Activated T-helper 17 cell treated with anti-CD3 and anti-CD28 coated beads, Interleukin-2, amount 50 U/mL, for 72 hours (primary cell): ENCODE measurements around the gene IKZF4. TPM values are rescaled to one million over a fixed set of nuclear protein-coding genes. Genes with fewer than 3 reads are reported as not detected.
A peak's percentile ranks its signal among the peaks of the same experiment; 100 is the strongest.

ENCODE experiments used
- ATAC-seq: fragments of 150-1000 bp; cut with Tn5 transposase; replicated peaks from 2 replicates; pipeline ENCODE4 v1.10.0; 2021; ENCODE audit warnings: mild to moderate bottlenecking, moderate library complexity
- H3K27ac Mint-ChIP-seq: one replicate; pipeline ENCODE4 v1.8.0; 2022; ENCODE audit warnings: mixed read lengths
- H3K27me3 Mint-ChIP-seq: one replicate; pipeline ENCODE4 v1.8.0; 2022; ENCODE audit warnings: mixed read lengths
- H3K36me3 Mint-ChIP-seq: one replicate; pipeline ENCODE4 v1.8.0; 2022; ENCODE audit warnings: low read depth, mild to moderate bottlenecking, mixed read lengths
- H3K4me1 Mint-ChIP-seq: one replicate; pipeline ENCODE4 v1.8.0; 2022; ENCODE audit warnings: mixed read lengths
- H3K4me3 Mint-ChIP-seq: one replicate; pipeline ENCODE4 v1.8.0; 2022; ENCODE audit warnings: mild to moderate bottlenecking, mixed read lengths
- H3K9me3 Mint-ChIP-seq: one replicate; pipeline ENCODE4 v1.8.0; 2022; ENCODE audit warnings: mixed read lengths
- total RNA-seq, 2 donors: library from RNA; stranded (reverse); gene quantifications; one replicate each; pipeline ENCODE4 v1.2.3, GENCODE V29; 2022

The IKZF4 gene
- total RNA-seq, 2 donors from 2014 or later = 19.1 to 20.3 TPM

- Mint-ChIP-seq H3K4me3 (no peak overlapping the region), H3K27ac (peak overlapping the region; percentile 33), H3K27me3 (no peaks in the 10 kb centered on the region), H3K36me3 (no peaks in the 10 kb centered on the region), H3K9me3 (no peaks in the 10 kb centered on the region), H3K4me1 (peaks cover 18% of the 10 kb centered on the region)
- no peak for ATAC-seq
These were observed 9.2 kb upstream of the IKZF4 start for GRCh38 chr12:56011509-56012090.

GRCh38 chr12:56013482-56013881 lies 7.4 kb upstream of the IKZF4 start:
- no peaks in the 10 kb centered on the region for H3K36me3 Mint-ChIP-seq

GRCh38 chr12:56014205-56014604 lies 6.6 kb upstream of the IKZF4 start:
- no peaks in the 10 kb centered on the region for H3K36me3 Mint-ChIP-seq
- ATAC-seq = no peak
- no peaks in the 10 kb centered on the region for H3K9me3 Mint-ChIP-seq
- no peaks in the 10 kb centered on the region for H3K27me3 Mint-ChIP-seq
- H3K4me3 Mint-ChIP-seq = no peak overlapping the region
- H3K27ac Mint-ChIP-seq = no peak overlapping the region
- peaks cover 8% of the 10 kb centered on the region for H3K4me1 Mint-ChIP-seq

More at GRCh38 chr12:56013482-56013881, 7.4 kb upstream of the IKZF4 start:
- no peaks in the 10 kb centered on the region for H3K9me3 Mint-ChIP-seq
- no peak for ATAC-seq
- H3K4me3 Mint-ChIP-seq = no peak overlapping the region
- H3K27ac Mint-ChIP-seq = no peak overlapping the region
- peaks cover 13% of the 10 kb centered on the region for H3K4me1 Mint-ChIP-seq
- H3K27me3 Mint-ChIP-seq = no peaks in the 10 kb centered on the region

- Mint-ChIP-seq H3K36me3 (peaks cover 7% of the 10 kb centered on the region), H3K27me3 (no peaks in the 10 kb centered on the region), H3K4me3 (no peak overlapping the region), H3K4me1 (peaks cover 14% of the 10 kb centered on the region), H3K9me3 (no peaks in the 10 kb centered on the region), H3K27ac (no peak overlapping the region)
- no peak for ATAC-seq
These were observed 3.7 kb upstream of the IKZF4 start for GRCh38 chr12:56017181-56017580.

GRCh38 chr12:56018356-56018755 lies 2.5 kb upstream of the IKZF4 start:
- Mint-ChIP-seq H3K4me1 (peaks cover 14% of the 10 kb centered on the region), H3K36me3 (peaks cover 10% of the 10 kb centered on the region), H3K9me3 (no peaks in the 10 kb centered on the region), H3K27me3 (no peaks in the 10 kb centered on the region), H3K27ac (no peak overlapping the region), H3K4me3 (no peak overlapping the region)
- ATAC-seq = no peak

- Mint-ChIP-seq H3K4me1 (peaks cover 12% of the 10 kb centered on the region), H3K4me3 (peak overlapping the region; percentile 98), H3K27me3 (no peaks in the 10 kb centered on the region), H3K36me3 (peaks cover 41% of the 10 kb centered on the region), H3K9me3 (no peaks in the 10 kb centered on the region), H3K27ac (peak overlapping the region; percentile 97)
- ATAC-seq = peak; percentile 5
These were observed 1.1 kb downstream of the IKZF4 start for GRCh38 chr12:56021889-56022497.

- Mint-ChIP-seq H3K4me1 (peaks cover 19% of the 10 kb centered on the region), H3K9me3 (no peaks in the 10 kb centered on the region), H3K27me3 (no peaks in the 10 kb centered on the region), H3K27ac (peak overlapping the region; percentile 20), H3K36me3 (peaks cover 91% of the 10 kb centered on the region), H3K4me3 (no peak overlapping the region)
- no peak for ATAC-seq
These were observed 7.8 kb downstream of the IKZF4 start for GRCh38 chr12:56028511-56029165.

GRCh38 chr12:56029166-56029519 lies 8.3 kb downstream of the IKZF4 start:
- ATAC-seq = no peak
- peaks cover 16% of the 10 kb centered on the region for H3K4me1 Mint-ChIP-seq
- peaks cover 91% of the 10 kb centered on the region for H3K36me3 Mint-ChIP-seq
- peak overlapping the region; percentile 20 for H3K27ac Mint-ChIP-seq
- H3K4me3 Mint-ChIP-seq = no peak overlapping the region
- H3K9me3 Mint-ChIP-seq = no peaks in the 10 kb centered on the region
- H3K27me3 Mint-ChIP-seq = no peaks in the 10 kb centered on the region

- ATAC-seq = peak; percentile 50
These were observed 8.9 kb downstream of the IKZF4 start for GRCh38 chr12:56029666-56030293.

GRCh38 chr12:56031987-56032386 lies 11.1 kb downstream of the IKZF4 start:
- Mint-ChIP-seq H3K27ac (peak overlapping the region; percentile 75), H3K4me3 (peak overlapping the region; percentile 53), H3K9me3 (no peaks in the 10 kb centered on the region), H3K27me3 (no peaks in the 10 kb centered on the region), H3K36me3 (peaks cover 95% of the 10 kb centered on the region), H3K4me1 (peaks cover 16% of the 10 kb centered on the region)
- ATAC-seq = peak; percentile 73

More at GRCh38 chr12:56029666-56030293, 8.9 kb downstream of the IKZF4 start:
- Mint-ChIP-seq H3K4me3 (no peak overlapping the region), H3K4me1 (peaks cover 16% of the 10 kb centered on the region), H3K9me3 (no peaks in the 10 kb centered on the region), H3K27ac (peak overlapping the region; percentile 20), H3K27me3 (no peaks in the 10 kb centered on the region), H3K36me3 (peaks cover 95% of the 10 kb centered on the region)

GRCh38 chr12:56034586-56035332 lies 13.9 kb downstream of the IKZF4 start:
- Mint-ChIP-seq H3K4me3 (no peak overlapping the region), H3K4me1 (peaks cover 13% of the 10 kb centered on the region), H3K27ac (no peak overlapping the region), H3K36me3 (peaks cover 83% of the 10 kb centered on the region), H3K27me3 (no peaks in the 10 kb centered on the region), H3K9me3 (no peaks in the 10 kb centered on the region)
- peak; percentile 49 for ATAC-seq

GRCh38 chr12:56037161-56037560 lies 16.3 kb downstream of the IKZF4 start:
- Mint-ChIP-seq H3K9me3 (no peaks in the 10 kb centered on the region), H3K4me3 (no peak overlapping the region), H3K4me1 (peaks cover 10% of the 10 kb centered on the region), H3K36me3 (peaks cover 67% of the 10 kb centered on the region), H3K27ac (peak overlapping the region; percentile 76), H3K27me3 (no peaks in the 10 kb centered on the region)
- no peak for ATAC-seq

- H3K4me3 Mint-ChIP-seq = no peak overlapping the region
- no peaks in the 10 kb centered on the region for H3K27me3 Mint-ChIP-seq
- H3K27ac Mint-ChIP-seq = peak overlapping the region; percentile 76
- peaks cover 10% of the 10 kb centered on the region for H3K4me1 Mint-ChIP-seq
- H3K36me3 Mint-ChIP-seq = peaks cover 67% of the 10 kb centered on the region
- ATAC-seq = no peak
- no peaks in the 10 kb centered on the region for H3K9me3 Mint-ChIP-seq
These were observed 17.3 kb downstream of the IKZF4 start for GRCh38 chr12:56038022-56038655.

- H3K9me3 Mint-ChIP-seq = no peaks in the 10 kb centered on the region
- peak; percentile 62 for ATAC-seq
- H3K4me3 Mint-ChIP-seq = peak overlapping the region; percentile 96
- H3K36me3 Mint-ChIP-seq = peaks cover 70% of the 10 kb centered on the region
- H3K4me1 Mint-ChIP-seq = peaks cover 14% of the 10 kb centered on the region
- H3K27me3 Mint-ChIP-seq = no peaks in the 10 kb centered on the region
- peak overlapping the region; percentile 98 for H3K27ac Mint-ChIP-seq
These were observed 19.3 kb downstream of the IKZF4 start for GRCh38 chr12:56040151-56040550.
